ENCODE measurements around the gene RPL35A. TPM values are rescaled to one million over a fixed set of nuclear protein-coding genes. Genes with fewer than 3 reads are reported as not detected.

Gene RPL35A
- 262 and 317 TPM in 2 replicates for total RNA-seq

DNA sequence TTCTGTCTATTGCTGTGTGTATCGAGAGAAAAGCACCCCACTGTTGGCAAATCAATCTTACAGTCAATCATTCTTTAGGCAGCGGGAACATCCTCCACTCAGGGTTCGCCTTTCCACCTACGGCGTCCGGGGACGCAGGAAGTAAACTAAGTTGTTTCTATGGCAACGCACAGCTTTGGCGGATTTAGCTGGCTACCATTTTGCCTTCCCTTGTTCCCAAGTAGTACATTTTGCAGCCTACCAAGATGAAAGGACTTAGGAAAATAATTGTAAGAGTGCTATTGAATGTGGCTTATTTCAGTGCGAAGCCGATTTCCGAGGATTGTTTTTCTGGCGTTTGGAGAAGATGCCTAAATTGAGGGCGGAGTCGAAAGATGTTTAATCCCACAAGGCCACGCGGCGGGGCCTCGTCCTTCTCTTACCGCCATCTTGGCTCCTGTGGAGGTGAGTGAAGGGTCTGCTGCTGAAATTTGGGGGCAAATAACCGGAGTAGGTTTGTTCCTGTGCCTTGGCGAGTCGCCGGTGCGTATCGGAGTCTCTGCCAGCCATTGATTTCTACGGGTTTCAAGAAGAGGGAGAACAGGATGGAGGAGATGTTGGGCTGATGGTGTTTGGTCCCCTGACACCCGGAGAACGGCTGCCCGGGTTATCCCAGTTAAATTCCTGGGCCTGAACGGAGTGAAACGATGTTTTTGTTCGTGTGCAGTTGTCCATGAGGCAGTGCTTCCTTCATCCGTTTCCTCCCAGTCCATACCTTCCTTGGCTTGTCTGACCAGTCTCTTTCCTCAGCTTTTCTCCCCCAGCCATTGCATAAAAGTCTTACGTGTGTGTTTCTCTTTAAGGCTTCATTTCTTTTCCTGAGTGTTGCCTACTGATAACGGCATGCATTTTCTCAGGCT lies at the start of gene RPL35A:
Gene RPL35A (plus strand): TSS at position 413 of the 899 bp plus-strand sequence. CDS start 778 bp downstream, outside the sequence.

DNA sequence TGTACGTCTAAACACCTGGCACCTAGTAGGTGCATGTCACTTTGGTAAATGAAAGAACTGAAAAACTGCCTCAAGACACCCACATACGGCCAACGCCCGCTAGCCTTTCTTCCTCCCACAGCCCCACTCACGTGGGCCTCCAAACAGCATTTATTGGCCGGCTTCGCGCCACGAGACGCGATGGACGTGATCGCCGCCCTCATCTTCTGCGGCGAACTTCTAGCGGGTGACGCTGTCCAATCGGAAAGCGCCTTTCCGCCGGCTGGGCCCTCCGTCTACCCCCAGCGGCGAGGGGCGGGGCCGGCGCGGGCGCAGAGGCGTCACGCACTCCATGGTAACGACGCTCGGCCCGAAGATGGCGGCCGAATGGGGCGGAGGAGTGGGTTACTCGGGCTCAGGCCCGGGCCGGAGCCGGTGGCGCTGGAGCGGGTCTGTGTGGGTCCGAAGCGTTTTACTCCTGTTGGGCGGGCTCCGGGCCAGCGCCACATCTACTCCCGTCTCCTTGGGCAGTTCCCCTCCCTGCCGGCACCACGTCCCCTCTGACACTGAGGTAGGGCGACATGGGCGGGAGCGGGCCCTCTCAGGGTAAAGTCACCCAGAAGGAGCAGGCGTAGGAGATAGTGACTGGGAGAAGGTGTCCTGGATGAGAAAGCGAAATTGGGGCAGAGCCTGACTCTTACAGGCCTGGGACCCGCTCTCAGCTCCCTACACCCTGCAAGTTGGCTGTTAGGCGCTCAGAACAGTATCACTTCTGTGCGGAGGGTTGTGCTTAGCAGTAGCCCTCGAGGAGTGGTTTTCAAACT lies 10.1 kb downstream of the RPL35A start, which contains the start of gene LMLN:
Gene LMLN (plus strand): TSS at position 327 of the 803 bp plus-strand sequence. CDS start 29 bp downstream, at position 356.

Other genes starting within 250 kb of the RPL35A start
- gene RUBCN, start 213.3 kb upstream of the RPL35A start, total RNA-seq = 11.5 and 16.3 TPM in 2 replicates
- 49.4 and 50.2 TPM in 2 replicates for gene FYTTD1, start 200.3 kb upstream of the RPL35A start, total RNA-seq
- gene LRCH3, start 158.9 kb upstream of the RPL35A start, total RNA-seq = 104 TPM in 2 replicates
- 14.8 and 15.1 TPM in 2 replicates for gene LMLN, start 10.0 kb downstream of the RPL35A start, total RNA-seq

Measured in smooth muscle cell of the pulmonary artery (primary cell).